OCI-LY1 (cell line): ENCODE results near the gene NPIPB8.

Source experiments
- CTCF ChIP-seq: fragments of 200-600 bp; sonication (generic), shearing (Covaris generic); IDR thresholded peaks from 2 replicates; pipeline ENCODE4 v1.5.1; 2017; ENCODE audit warnings: mild to moderate bottlenecking, antibody characterized with exemption, low read length, moderate library complexity, mixed read lengths
- EZH2 ChIP-seq: fragments of 200-600 bp; sonication (generic), shearing (Covaris generic); IDR thresholded peaks from 2 replicates; pipeline ENCODE4 v1.8.0; 2017; ENCODE audit warnings: borderline replicate concordance, mixed run types, mild to moderate bottlenecking, antibody characterized with exemption, low read length, moderate library complexity, mixed read lengths

GRCh38 chr16:28589930-28590329 is 47.9 kb upstream of the NPIPB8 start:
- TF ChIP-seq CTCF (no peak), EZH2 (no peak)
